ENCODE results near the gene OGDH. TPM values are rescaled to one million over a fixed set of nuclear protein-coding genes. Genes with fewer than 3 reads are reported as not detected.

OGDH gene
- total RNA-seq, 3 donors from 2014 or later (not counting 1 experiment from before 2014, with no cell fraction given), result 69.2 to 86.7 (median 81.4) TPM

DNA sequence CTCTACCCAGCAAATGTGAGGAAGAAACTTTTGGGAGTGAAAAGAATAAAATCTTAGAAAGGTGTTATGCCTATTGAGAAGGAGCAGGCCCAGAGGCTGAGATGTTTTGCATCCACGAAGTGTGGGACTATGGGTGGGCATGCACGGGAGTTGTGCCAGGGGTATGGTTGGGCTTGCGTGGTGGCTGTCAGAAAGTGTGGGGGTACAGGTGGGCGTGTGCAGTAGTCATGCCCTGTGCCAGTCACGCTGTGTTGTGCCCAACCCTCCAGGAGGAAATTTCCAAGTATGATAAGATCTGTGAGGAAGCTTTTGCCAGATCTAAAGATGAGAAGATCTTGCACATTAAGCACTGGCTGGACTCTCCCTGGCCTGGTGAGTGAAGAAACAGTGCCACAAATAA is 89.3 kb downstream of the OGDH start:
- Histone ChIP-seq H3K36me3 (ENCODE audit: control insufficient read depth, insufficient read depth, low read length) (peaks cover 63% of the 10 kb centered on the region), H3K4me1 (ENCODE audit: control insufficient read depth, insufficient read depth, low read length) (no peaks in the 10 kb centered on the region), H3K4me3 (ENCODE audit: low read length) (no peak overlapping the region), H3K9me3 (ENCODE audit: control insufficient read depth, insufficient read depth, low read length) (no peaks in the 10 kb centered on the region), H3K27me3 (ENCODE audit: control insufficient read depth, insufficient read depth, low read length) (no peaks in the 10 kb centered on the region), H3K27ac (ENCODE audit: low read length) (no peak overlapping the region)
- TF ChIP-seq, protein P1, sequence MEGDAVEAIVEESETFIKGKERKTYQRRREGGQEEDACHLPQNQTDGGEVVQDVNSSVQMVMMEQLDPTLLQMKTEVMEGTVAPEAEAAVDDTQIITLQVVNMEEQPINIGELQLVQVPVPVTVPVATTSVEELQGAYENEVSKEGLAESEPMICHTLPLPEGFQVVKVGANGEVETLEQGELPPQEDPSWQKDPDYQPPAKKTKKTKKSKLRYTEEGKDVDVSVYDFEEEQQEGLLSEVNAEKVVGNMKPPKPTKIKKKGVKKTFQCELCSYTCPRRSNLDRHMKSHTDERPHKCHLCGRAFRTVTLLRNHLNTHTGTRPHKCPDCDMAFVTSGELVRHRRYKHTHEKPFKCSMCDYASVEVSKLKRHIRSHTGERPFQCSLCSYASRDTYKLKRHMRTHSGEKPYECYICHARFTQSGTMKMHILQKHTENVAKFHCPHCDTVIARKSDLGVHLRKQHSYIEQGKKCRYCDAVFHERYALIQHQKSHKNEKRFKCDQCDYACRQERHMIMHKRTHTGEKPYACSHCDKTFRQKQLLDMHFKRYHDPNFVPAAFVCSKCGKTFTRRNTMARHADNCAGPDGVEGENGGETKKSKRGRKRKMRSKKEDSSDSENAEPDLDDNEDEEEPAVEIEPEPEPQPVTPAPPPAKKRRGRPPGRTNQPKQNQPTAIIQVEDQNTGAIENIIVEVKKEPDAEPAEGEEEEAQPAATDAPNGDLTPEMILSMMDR (IDR thresholded peaks at IDR 0.05), result no peak
- Mint-ChIP-seq H3K36me3 (peaks cover 6% of the 10 kb centered on the region), H3K4me3 (no peak overlapping the region), H3K27ac (no peak overlapping the region), H3K4me1 (no peaks in the 10 kb centered on the region), H3K27me3 (ENCODE audit: low read depth in 2 of 2) (no peaks in the 10 kb centered on the region), H3K9me3 (no peaks in the 10 kb centered on the region)
- intact Hi-C loops (cut with micrococcal nuclease), result no loop called here
- ATAC-seq, result no peak
- no peak for DNase-seq
- 99% methylated on average over 5 of the region's 5 CpGs for WGBS (ENCODE audit: insufficient coverage)

DNA sequence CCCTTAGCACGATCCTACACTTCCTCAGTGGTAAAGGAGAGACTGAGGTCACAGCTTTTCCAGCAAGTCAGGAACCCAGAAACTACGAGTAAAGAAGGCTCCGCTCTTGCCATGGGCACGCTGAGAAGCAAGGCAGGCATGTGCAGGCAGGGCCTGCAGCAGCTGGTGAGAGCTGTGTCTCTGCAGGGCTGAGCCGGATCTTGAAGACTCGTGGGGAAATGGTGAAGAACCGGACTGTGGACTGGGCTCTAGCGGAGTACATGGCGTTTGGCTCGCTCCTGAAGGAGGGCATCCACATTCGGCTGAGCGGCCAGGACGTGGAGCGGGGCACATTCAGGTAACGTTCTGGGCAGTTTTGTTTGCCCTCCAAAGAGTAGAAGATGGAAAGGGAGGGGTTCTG is 90.3 kb downstream of the OGDH start:
- TF ChIP-seq, protein P1 (IDR thresholded peaks at IDR 0.05), result no peak
- Mint-ChIP-seq H3K4me1 (no peaks in the 10 kb centered on the region), H3K9me3 (no peaks in the 10 kb centered on the region), H3K27me3 (ENCODE audit: low read depth in 2 of 2) (no peaks in the 10 kb centered on the region), H3K36me3 (peaks cover 6% of the 10 kb centered on the region), H3K27ac (no peak overlapping the region), H3K4me3 (no peak overlapping the region)
- Histone ChIP-seq H3K27ac (ENCODE audit: low read length) (no peak overlapping the region), H3K4me3 (ENCODE audit: low read length) (no peak overlapping the region), H3K9me3 (ENCODE audit: control insufficient read depth, insufficient read depth, low read length) (no peaks in the 10 kb centered on the region), H3K36me3 (ENCODE audit: control insufficient read depth, insufficient read depth, low read length) (peaks cover 66% of the 10 kb centered on the region), H3K27me3 (ENCODE audit: control insufficient read depth, insufficient read depth, low read length) (no peaks in the 10 kb centered on the region), H3K4me1 (ENCODE audit: control insufficient read depth, insufficient read depth, low read length) (no peaks in the 10 kb centered on the region)
- WGBS (ENCODE audit: insufficient coverage), result 97% methylated on average over 15 of the region's 15 CpGs
- DNase-seq, result no peak
- ATAC-seq, result no peak
- intact Hi-C loops (cut with micrococcal nuclease), result no loop called here

DNA sequence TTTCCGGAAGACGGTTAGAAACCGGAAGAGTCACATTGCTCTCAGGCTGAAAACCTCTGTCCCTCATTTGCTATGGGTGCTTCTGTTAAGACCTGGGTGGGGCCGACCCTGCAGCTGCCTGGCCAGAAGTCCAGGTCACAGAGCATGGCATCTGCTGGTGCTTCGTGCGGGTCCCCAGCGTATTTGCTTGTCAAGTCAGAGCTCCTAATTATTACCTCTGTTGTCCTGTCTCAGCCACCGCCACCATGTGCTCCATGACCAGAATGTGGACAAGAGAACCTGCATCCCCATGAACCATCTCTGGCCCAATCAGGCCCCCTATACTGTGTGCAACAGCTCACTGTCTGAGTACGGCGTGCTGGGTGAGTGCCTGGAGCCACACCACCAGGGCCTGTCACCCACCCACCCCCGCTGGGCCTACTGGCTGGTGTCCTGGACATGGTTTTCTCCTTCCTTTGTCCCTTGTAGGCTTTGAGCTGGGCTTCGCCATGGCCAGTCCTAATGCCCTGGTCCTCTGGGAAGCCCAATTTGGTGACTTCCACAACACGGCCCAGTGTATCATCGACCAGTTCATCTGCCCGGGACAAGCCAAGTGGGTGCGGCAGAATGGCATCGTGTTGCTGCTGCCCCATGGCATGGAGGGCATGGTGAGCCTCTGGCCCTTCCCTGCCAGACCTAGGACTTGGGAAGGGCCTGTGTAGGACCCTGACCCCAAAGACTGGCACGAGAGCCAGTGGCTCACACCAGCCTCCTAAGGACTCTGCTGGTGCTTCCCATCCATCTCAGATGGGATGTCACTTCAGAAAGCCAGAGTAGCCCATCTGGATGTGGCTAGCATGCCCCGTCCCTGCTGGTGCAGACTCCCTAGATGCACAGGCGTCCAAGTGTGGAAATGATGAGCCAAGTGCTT is 91.0 kb downstream of the OGDH start:
- H3K27ac ChIP-seq (ENCODE audit: low read length), result no peak overlapping the region
- H3K4me3 ChIP-seq (ENCODE audit: low read length), result no peak overlapping the region
- TF ChIP-seq, protein P1 (IDR thresholded peaks at IDR 0.05), result no peak
- H3K4me3 Mint-ChIP-seq, result no peak overlapping the region
- peaks cover 6% of the 10 kb centered on the region for H3K36me3 Mint-ChIP-seq
- H3K4me1 Mint-ChIP-seq, result no peaks in the 10 kb centered on the region
- no peaks in the 10 kb centered on the region for H3K4me1 ChIP-seq (ENCODE audit: control insufficient read depth, insufficient read depth, low read length)
- 98% methylated on average over 20 of the region's 20 CpGs for WGBS (ENCODE audit: insufficient coverage)
- H3K9me3 ChIP-seq (ENCODE audit: control insufficient read depth, insufficient read depth, low read length), result no peaks in the 10 kb centered on the region
- H3K9me3 Mint-ChIP-seq, result no peaks in the 10 kb centered on the region
- DNase-seq (no peak), ATAC-seq (no peak)
- no peaks in the 10 kb centered on the region for H3K27me3 Mint-ChIP-seq (ENCODE audit: low read depth in 2 of 2)
- no peaks in the 10 kb centered on the region for H3K27me3 ChIP-seq (ENCODE audit: control insufficient read depth, insufficient read depth, low read length)
- intact Hi-C loops (cut with micrococcal nuclease), result no loop called here
- no peak overlapping the region for H3K27ac Mint-ChIP-seq
- H3K36me3 ChIP-seq (ENCODE audit: control insufficient read depth, insufficient read depth, low read length), result peaks cover 64% of the 10 kb centered on the region

All from natural killer cell (primary cell).